SK-N-SH treated with all-trans-retinoic acid at 6 μM for 48 hours (cell line): ENCODE results near the gene NFIA.

ENCODE experiments used
- ARNTL ChIP-seq: fragments of 450-650 bp; formaldehyde crosslinking; IDR thresholded peaks from 2 replicates; pipeline ENCODE4 v1.5.0; 2020; ENCODE audit warnings: low read depth, mild to moderate bottlenecking, moderate library complexity, borderline replicate concordance
- ZFP30 ChIP-seq: fragments of 450-650 bp; formaldehyde crosslinking; IDR thresholded peaks from 2 replicates; pipeline ENCODE4 v1.5.0; 2022; ENCODE audit warnings: mild to moderate bottlenecking, moderate library complexity

DNA sequence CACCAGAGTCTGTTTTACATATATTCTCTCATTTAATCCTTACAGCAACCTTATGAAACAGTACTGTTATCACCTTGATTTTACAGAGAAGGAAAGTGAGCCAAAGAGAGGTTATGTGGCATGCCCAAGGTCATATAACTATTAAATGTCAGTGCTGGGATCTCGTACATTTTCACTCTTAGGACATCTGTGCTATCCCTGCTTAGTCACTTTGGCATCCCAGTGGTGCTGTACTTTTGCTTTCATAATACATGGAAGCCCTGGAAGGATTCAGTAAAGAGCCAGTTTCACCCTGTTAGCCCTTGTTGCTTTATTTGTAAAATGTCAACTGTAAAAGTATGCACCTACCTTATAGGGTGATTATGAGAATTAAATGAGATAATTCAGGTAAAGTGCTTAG is 104.4 kb downstream of the NFIA start:
- TF ChIP-seq ZFP30 (CRISPR knock-in tag) = no peak
- no peak for TF ChIP-seq ARNTL (CRISPR knock-in tag)
